GM21390 (cell line): ENCODE results near the gene KDM4B.
A peak's percentile ranks its signal among the peaks of the same experiment; 100 is the strongest.

Source experiments
- ATAC-seq: cut with Tn5 transposase; IDR thresholded peaks from one replicate; pipeline ENCODE4 v1.9.1; 2021; ENCODE audit not compliant: unreplicated experiment

The KDM4B gene

GRCh38 chr19:5119297-5119998, 150.5 kb downstream of the KDM4B start:
- no peak for ATAC-seq

GRCh38 chr19:5120321-5120720, 151.4 kb downstream of the KDM4B start:
- ATAC-seq, result no peak

GRCh38 chr19:5120833-5121232, 151.9 kb downstream of the KDM4B start:
- no peak for ATAC-seq

GRCh38 chr19:5121266-5122120, 152.6 kb downstream of the KDM4B start:
- no peak for ATAC-seq

GRCh38 chr19:5122121-5122400, 153.1 kb downstream of the KDM4B start:
- no peak for ATAC-seq

GRCh38 chr19:5122671-5123409, 153.9 kb downstream of the KDM4B start:
- ATAC-seq, result no peak

- ATAC-seq, result no peak
Observed at GRCh38 chr19:5123646-5124045, 154.7 kb downstream of the KDM4B start.

- ATAC-seq, result no peak
Observed at GRCh38 chr19:5124111-5124855, 155.4 kb downstream of the KDM4B start.

GRCh38 chr19:5125376-5125775, 156.5 kb downstream of the KDM4B start:
- no peak for ATAC-seq

GRCh38 chr19:5125797-5126497, 157.0 kb downstream of the KDM4B start:
- ATAC-seq, result no peak

GRCh38 chr19:5126498-5127223, 157.7 kb downstream of the KDM4B start:
- ATAC-seq, result no peak

GRCh38 chr19:5127717-5128116, 158.8 kb downstream of the KDM4B start:
- ATAC-seq, result no peak

- no peak for ATAC-seq
Observed at GRCh38 chr19:5128251-5128935, 159.5 kb downstream of the KDM4B start.

GRCh38 chr19:5128936-5129389, 160.1 kb downstream of the KDM4B start:
- ATAC-seq, result no peak

GRCh38 chr19:5129691-5130090, 160.8 kb downstream of the KDM4B start:
- ATAC-seq, result no peak

GRCh38 chr19:5130371-5131030, 161.6 kb downstream of the KDM4B start:
- ATAC-seq, result peak; percentile 35

- ATAC-seq, result peak; percentile 28
Observed at GRCh38 chr19:5131031-5131505, 162.2 kb downstream of the KDM4B start.

GRCh38 chr19:5131506-5132205, 162.7 kb downstream of the KDM4B start:
- ATAC-seq, result no peak
